ENCODE data around the gene GJB6.

GRCh38 chr13:20274466-20274865 lies 42.3 kb upstream of the GJB6 start:
- TF ChIP-seq CTCF (IDR thresholded peaks at IDR 0.05), result no peak
- no peak for TF ChIP-seq CBFB (CRISPR knock-in tag; IDR thresholded peaks at IDR 0.05; ENCODE audit: low read depth)
- no peak for TF ChIP-seq PRRX2 (CRISPR knock-in tag; IDR thresholded peaks at IDR 0.05)
- TF ChIP-seq ATF2 (CRISPR knock-in tag; IDR thresholded peaks at IDR 0.05; ENCODE audit: borderline replicate concordance, low read depth), result no peak
- TF ChIP-seq ZNF317 (CRISPR knock-in tag; IDR thresholded peaks at IDR 0.05; ENCODE audit: borderline replicate concordance, low read depth), result no peak
- no peak for TF ChIP-seq ATF3 (CRISPR knock-in tag; conservative IDR thresholded peaks at IDR 0.05)
- no peak for TF ChIP-seq MAX (CRISPR knock-in tag; IDR thresholded peaks at IDR 0.05)
- TF ChIP-seq FOXJ3 (CRISPR knock-in tag; IDR thresholded peaks at IDR 0.05; ENCODE audit: borderline replicate concordance), result no peak

Measured in WTC11 (cell line).